Calu3 (cell line): ENCODE results near the gene ZNF823. TPM values are rescaled to one million over a fixed set of nuclear protein-coding genes. Genes with fewer than 3 reads are reported as not detected.

Source experiments
- BruUV-seq: library from RNA; stranded (reverse); fragments of 400-500 nt; replicated peaks from 2 replicates; lab custom pipeline; 2021; lab: Mats Ljungman, UMichigan
- CTCF ChIA-PET: fragments of 300-600 bp; sonication (Branson Sonifier 250); formaldehyde crosslinking; loops from one replicate; lab custom pipeline; 2022; ENCODE audit warnings: antibody characterized with exemption; lab: Charles Lee
- DNase-seq: peaks from one replicate; pipeline ENCODE4 v3.0.0; 2022
- H3K27ac Mint-ChIP-seq: one replicate; pipeline ENCODE4 v1.8.0; 2022; ENCODE audit warnings: mixed read lengths; ENCODE audit not compliant: unreplicated experiment
- H3K27me3 Mint-ChIP-seq: one replicate; pipeline ENCODE4 v1.8.0; 2022; ENCODE audit warnings: mixed read lengths; ENCODE audit not compliant: unreplicated experiment
- H3K36me3 Mint-ChIP-seq: one replicate; pipeline ENCODE4 v1.8.0; 2022; ENCODE audit warnings: mild to moderate bottlenecking, moderate library complexity, mixed read lengths; ENCODE audit not compliant: insufficient read depth, unreplicated experiment
- H3K4me1 Mint-ChIP-seq: one replicate; pipeline ENCODE4 v1.8.0; 2022; ENCODE audit warnings: mild to moderate bottlenecking, low read depth, mixed read lengths; ENCODE audit not compliant: unreplicated experiment
- H3K4me3 Mint-ChIP-seq: one replicate; pipeline ENCODE4 v1.8.0; 2022; ENCODE audit warnings: mild to moderate bottlenecking, low read depth, moderate library complexity, mixed read lengths; ENCODE audit not compliant: unreplicated experiment
- H3K9me3 Mint-ChIP-seq: one replicate; pipeline ENCODE4 v1.8.0; 2022; ENCODE audit warnings: low read depth, mixed read lengths; ENCODE audit not compliant: unreplicated experiment
- intact Hi-C: fragments of 100-400 bp; cut with micrococcal nuclease; formaldehyde crosslinking; loops from one replicate; pipeline ENCODE4 v1.10.0; 2022; ENCODE audit not compliant: unreplicated experiment
- total RNA-seq: library from RNA; stranded (reverse); gene quantifications from 2 replicates; pipeline ENCODE4 v1.2.3, GENCODE V29; 2022
- TF ChIP-seq, protein P1 (sequence below): fragments of 200-600 bp; IDR thresholded peaks from one replicate; pipeline ENCODE4 v1.8.0; 2022; ENCODE audit warnings: antibody characterized with exemption; ENCODE audit not compliant: unreplicated experiment

ZNF823 gene
- total RNA-seq, 1 experiment from 2014 or later, result 7.4 TPM

- Mint-ChIP-seq H3K9me3 (peaks cover 2% of the 10 kb centered on the region), H3K4me1 (peaks cover 8% of the 10 kb centered on the region), H3K27me3 (no peaks in the 10 kb centered on the region), H3K27ac (peak overlapping the region; percentile 97), H3K4me3 (peak overlapping the region; percentile 95), H3K36me3 (peaks cover 36% of the 10 kb centered on the region)
- TF ChIP-seq, protein P1, sequence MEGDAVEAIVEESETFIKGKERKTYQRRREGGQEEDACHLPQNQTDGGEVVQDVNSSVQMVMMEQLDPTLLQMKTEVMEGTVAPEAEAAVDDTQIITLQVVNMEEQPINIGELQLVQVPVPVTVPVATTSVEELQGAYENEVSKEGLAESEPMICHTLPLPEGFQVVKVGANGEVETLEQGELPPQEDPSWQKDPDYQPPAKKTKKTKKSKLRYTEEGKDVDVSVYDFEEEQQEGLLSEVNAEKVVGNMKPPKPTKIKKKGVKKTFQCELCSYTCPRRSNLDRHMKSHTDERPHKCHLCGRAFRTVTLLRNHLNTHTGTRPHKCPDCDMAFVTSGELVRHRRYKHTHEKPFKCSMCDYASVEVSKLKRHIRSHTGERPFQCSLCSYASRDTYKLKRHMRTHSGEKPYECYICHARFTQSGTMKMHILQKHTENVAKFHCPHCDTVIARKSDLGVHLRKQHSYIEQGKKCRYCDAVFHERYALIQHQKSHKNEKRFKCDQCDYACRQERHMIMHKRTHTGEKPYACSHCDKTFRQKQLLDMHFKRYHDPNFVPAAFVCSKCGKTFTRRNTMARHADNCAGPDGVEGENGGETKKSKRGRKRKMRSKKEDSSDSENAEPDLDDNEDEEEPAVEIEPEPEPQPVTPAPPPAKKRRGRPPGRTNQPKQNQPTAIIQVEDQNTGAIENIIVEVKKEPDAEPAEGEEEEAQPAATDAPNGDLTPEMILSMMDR, result no peak
- CTCF ChIA-PET, result interaction anchor here (0.6 to 0.8 kb wide), 2 partner anchors 38 to 213 kb away, joined by 3 to 10 read pairs; no protein-coding TSS in a partner anchor
- peak; percentile 68 for DNase-seq
- BruUV-seq, result TSS peak; percentile 45
- intact Hi-C loops, result no loop called here
Measured at GRCh38 chr19:11737964-11738745, 591 bp downstream of the ZNF823 start.

- no peak for DNase-seq
- no peak overlapping the region for H3K4me3 Mint-ChIP-seq
- no peaks in the 10 kb centered on the region for H3K27me3 Mint-ChIP-seq
- peaks cover 8% of the 10 kb centered on the region for H3K4me1 Mint-ChIP-seq
- CTCF ChIA-PET, result interaction anchor here (0.6 kb wide), 1 partner anchor 11 kb away, joined by 3 read pairs; no protein-coding TSS in a partner anchor
- no peak overlapping the region for H3K27ac Mint-ChIP-seq
- BruUV-seq, result no TSS peak
- H3K36me3 Mint-ChIP-seq, result peaks cover 43% of the 10 kb centered on the region
- intact Hi-C loops, result no loop called here
- TF ChIP-seq, protein P1, result no peak
- peaks cover 2% of the 10 kb centered on the region for H3K9me3 Mint-ChIP-seq
Measured at GRCh38 chr19:11736696-11737095, 2.0 kb downstream of the ZNF823 start.

GRCh38 chr19:11735375-11735774 lies 3.4 kb downstream of the ZNF823 start:
- intact Hi-C loops, result no loop called here
- BruUV-seq, result no TSS peak
- H3K4me1 Mint-ChIP-seq, result peaks cover 8% of the 10 kb centered on the region
- CTCF ChIA-PET, result no interaction called here
- TF ChIP-seq, protein P1, result no peak
- H3K27me3 Mint-ChIP-seq, result no peaks in the 10 kb centered on the region
- H3K4me3 Mint-ChIP-seq, result no peak overlapping the region
- H3K36me3 Mint-ChIP-seq, result peaks cover 49% of the 10 kb centered on the region
- DNase-seq, result no peak
- H3K27ac Mint-ChIP-seq, result no peak overlapping the region
- peaks cover 2% of the 10 kb centered on the region for H3K9me3 Mint-ChIP-seq

DNA sequence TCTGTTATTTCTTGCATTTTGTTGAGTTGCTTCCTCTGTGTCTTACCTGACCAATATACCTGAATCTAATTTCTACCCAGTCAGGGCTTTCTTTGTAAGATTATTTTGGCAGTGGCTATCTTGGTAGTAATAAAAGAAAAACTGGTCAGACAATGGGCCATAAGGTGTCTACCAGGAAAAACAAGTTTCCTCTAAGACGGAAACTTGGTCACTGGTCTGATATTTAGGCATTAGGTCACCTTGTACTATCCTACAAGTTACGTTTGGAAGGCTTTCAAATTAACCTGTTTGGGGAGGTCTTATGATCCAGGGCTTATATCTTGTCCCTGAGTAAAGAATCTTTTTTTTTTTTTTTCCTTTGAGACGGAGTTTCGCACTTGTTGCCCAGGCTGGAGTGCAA lies 9.2 kb downstream of the ZNF823 start:
- intact Hi-C loops, result no loop called here
- Mint-ChIP-seq H3K27ac (no peak overlapping the region), H3K4me3 (no peak overlapping the region), H3K27me3 (no peaks in the 10 kb centered on the region), H3K4me1 (no peaks in the 10 kb centered on the region), H3K9me3 (peaks cover 7% of the 10 kb centered on the region), H3K36me3 (peaks cover 25% of the 10 kb centered on the region)
- TF ChIP-seq, protein P1, result no peak
- no TSS peak for BruUV-seq
- no peak for DNase-seq
- CTCF ChIA-PET, result interaction anchor here (0.7 kb wide), 1 partner anchor 603 kb away, joined by 3 read pairs; no protein-coding TSS in a partner anchor
